HG03045 (cell line): ENCODE data around the gene ADARB2.

Experiments
- ATAC-seq: cut with Tn5 transposase; IDR thresholded peaks from one replicate; pipeline ENCODE4 v1.9.1; 2021; ENCODE audit warnings: mild to moderate bottlenecking, moderate library complexity; ENCODE audit not compliant: unreplicated experiment

Gene ADARB2

DNA sequence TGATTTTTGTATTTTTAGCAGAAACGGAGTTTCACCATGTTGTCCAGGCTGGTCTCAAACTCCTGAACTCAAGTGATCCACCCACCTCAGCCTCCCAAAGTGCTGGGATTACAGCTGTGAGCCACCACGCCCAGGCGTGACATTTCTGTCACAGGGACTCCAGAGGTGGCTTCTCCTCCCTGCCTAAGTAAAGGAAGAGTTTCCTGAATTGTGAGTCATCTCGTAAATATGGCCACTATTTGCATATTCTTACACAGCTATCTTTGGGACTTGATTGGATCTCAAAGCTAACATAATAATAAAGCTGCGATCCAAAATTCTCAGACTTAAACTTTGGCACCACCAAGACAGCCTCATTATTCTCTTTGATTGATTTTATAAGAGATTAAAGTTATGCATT, 50.1 kb downstream of the ADARB2 start:
- ATAC-seq, result no peak

DNA sequence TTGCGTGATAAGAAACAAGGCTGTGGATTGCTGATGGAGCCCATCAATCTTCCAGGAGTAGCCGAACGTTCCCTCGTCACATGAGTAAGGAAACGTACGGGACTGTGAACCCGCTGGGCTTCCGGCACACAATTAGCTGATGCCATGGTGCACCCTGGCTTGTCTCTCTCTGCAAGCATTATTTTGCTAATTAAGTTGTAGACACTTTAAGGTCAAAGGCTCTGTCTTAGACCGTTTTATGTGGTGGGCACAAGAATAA, 50.9 kb downstream of the ADARB2 start:
- ATAC-seq, result no peak

DNA sequence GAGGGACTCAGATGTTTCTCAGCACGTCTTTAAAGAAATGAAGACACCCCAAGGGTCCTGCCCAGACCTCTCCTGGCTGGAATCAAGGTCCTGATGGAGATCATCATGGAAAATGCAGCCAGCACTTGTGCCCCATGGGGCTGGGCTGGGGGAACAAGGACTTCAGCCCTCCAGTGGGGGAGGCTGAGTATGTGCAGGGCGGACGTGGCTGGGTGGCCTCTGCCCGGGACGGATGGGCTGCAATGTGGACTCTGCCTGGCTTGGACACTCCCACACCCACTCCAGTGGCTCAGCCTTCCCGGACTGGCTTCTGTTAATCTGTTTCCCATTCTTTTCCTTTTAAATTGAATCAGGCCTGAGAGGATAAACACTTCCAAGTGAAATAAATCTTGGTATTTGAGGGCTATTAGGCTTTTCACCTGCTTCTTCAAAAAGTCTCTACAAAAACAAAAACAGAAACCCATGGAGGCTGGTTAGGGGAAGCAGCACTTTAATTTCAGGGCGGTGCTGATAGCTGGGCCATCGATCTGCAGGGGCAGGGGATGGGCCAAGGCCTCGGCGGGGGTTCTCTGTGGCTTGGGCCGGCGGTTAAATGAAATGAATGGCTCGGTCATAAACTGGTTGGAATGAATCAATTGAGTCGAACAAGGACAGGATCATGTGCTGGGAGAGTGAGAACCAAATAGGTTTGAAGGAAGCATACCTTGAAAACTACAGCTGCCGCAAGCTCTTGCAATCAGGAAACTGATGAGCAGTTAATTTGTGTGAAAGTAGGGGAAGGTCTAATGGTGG, 51.4 kb downstream of the ADARB2 start:
- ATAC-seq, result no peak

DNA sequence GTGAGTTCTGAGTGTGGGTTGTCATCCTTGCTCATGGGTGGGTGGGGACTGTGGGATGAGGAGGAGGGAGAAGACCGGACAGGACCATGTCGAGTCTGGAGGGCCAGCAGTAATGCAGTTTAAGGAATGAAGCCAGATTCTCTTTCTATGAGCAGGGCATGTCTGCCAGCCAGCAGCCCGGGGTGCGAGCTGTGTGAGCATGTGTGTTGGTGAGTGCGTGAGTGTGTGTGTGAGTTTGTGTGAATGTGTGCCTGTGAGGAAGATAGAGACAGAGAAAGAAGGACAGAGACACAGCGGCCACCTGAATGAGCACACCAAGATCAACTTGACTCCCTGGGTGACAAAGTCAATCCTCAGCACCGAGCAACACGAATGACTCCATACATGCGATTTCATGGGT, 52.3 kb downstream of the ADARB2 start:
- ATAC-seq, result no peak

DNA sequence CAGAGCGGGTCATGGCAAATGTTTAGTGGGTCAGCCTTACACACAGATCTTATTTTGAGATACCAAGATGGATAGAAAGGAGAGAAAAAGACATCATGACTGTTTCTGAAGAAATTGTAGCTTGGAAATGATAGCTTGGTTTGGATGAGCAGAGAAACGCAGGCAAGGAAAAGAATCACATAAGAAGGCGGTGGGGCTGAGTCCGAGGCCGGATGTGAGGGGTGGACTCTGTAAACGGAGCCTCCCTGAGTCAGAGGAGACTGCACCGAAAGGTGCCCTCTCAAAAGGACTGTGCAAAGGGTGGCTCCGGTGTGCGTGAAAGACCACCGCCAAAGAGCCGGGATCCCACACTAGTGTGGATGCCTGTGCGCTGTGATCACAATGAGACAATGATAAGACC, 53.7 kb downstream of the ADARB2 start:
- ATAC-seq, result no peak

DNA sequence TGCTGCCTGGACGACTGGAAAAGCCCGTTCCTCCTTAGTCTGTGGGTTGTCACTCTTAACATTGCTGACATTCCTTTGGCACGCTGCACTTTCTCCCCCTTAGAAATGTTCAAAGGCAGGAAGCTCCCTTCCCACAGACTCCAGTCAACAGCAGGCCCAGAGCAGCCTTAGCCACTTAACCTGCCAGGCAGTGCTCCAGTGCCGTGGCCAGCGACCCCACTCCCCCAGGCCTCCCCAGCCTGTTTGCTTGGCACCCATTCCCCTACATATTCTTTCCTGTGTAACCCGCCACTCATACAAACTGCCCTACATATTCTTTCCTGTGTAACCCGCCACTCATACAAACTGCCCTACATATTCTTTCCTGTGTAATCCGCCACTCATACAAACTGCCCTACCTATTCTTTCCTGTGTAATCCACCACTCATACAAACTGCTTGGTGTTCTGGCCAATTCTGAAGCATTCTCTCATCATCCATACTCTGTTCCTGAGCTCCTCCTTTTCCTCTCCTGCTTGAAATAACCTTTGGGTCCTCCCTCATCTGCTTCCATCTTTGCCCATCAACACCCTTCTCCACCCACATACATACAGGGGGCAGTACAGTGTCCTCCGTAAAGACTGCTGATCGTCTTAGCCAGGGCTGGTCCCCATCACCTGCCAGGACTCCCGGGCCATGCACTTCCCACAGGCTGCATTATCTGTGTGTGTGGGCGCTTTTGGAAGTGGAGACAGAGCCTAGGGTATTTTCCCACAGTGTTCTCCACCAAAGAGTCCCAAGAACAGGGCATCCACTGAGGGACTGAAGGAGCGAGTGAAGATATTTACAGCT, 57.3 kb downstream of the ADARB2 start:
- ATAC-seq, result no peak

DNA sequence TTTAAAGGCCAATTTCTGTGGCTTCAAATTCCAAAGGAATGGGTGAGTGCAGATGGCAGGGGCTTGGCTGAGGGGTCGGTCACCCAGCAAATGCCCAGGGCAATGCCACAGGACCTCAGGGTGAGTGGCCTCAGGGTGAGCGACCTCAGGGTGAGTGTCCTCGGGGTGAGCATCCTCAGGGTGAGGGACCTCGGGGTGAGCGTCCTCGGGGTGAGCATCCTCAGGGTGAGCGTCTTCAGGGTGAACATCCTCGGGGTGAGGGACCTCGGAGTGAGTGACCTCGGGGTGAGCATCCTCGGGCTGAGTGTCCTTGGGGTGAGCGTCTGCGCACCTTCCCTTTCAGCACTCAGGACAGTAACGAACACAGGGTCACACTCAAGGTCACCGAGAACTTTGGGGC, 59.2 kb downstream of the ADARB2 start:
- ATAC-seq, result no peak

DNA sequence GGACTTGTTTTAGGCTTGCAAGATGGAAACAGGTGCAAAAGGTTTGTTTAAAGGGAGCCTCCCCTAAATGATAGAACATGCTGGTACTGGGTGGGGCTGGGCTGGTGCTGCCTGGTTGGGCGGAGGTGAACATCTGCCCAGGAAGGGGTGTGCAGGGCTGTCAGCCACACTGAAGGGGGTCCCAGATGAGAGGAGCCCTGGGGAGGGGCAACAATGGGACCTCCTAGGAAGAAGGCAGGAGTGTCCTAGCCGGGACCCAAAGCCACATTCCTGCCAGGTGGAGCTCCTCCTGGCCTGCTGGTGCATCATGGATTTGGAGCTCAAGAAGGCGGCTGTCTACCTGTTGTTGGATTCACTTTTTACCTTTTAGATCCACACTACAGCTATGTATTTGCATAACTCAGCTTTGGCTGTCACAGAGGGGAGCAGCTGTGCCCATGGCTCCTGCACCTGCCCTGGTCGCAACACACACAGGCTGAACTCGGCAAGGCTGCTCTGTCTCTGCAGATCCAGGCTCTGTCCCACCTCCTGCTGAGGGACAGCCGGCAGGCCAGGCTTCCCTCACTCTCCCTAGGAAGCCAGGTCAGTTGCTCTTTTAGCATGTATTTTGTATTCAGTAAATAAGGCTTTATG, 59.9 kb downstream of the ADARB2 start:
- no peak for ATAC-seq

DNA sequence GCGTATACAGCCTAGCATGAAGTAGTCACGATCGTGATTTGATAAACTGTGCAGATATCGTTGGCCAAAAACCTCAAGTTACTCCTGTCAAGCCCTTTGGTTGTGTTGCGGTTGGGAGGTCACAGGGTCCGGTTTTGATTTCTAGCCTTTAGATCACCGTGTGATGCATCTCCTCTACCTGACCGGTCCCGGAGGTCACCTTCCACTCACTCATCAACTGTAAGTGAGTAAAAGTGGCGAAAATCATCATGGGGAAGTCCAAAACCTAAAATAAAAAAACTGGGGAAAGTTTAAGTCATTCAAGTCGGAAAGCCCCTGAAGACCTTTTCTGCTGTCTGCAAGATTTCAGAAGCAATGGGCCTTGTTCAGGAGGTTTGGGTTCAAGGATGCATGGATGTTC, 62.8 kb downstream of the ADARB2 start:
- no peak for ATAC-seq

DNA sequence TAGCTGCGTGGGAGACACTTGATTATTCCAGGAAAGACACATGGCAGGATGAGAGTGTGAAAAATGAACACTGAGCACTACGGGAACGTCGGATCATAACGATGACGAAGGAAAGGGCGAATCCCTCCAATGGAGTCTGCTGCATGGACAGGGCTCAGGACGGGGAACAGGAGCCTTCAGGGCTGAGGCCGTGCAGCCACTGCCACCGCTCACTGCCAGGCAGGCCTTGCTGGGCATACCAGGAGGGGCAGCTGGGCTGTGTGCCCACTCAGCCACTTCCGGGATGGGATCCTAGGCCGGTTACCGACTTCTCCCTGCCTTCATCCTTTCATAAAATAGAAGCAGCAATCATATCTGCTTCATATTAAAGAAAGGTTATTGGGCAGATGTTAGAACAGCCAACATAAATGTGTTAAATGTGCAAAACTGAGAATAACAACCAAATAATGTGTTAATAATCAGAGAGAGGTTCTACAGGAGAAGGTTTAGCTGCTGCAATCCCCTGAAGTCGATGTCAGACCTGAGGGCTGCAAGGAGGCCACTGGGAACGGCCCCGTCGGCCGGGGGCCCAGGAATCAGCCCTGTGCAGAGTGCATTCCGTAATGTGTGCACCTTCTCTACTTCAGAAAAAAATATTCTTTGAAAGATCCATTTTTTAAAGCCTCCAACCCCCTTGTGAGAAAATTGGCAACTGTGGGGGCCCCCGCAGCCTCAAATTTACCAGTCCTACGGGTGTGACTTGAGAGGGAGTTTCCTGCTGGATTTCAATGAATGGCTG, 63.6 kb downstream of the ADARB2 start:
- ATAC-seq, result no peak

DNA sequence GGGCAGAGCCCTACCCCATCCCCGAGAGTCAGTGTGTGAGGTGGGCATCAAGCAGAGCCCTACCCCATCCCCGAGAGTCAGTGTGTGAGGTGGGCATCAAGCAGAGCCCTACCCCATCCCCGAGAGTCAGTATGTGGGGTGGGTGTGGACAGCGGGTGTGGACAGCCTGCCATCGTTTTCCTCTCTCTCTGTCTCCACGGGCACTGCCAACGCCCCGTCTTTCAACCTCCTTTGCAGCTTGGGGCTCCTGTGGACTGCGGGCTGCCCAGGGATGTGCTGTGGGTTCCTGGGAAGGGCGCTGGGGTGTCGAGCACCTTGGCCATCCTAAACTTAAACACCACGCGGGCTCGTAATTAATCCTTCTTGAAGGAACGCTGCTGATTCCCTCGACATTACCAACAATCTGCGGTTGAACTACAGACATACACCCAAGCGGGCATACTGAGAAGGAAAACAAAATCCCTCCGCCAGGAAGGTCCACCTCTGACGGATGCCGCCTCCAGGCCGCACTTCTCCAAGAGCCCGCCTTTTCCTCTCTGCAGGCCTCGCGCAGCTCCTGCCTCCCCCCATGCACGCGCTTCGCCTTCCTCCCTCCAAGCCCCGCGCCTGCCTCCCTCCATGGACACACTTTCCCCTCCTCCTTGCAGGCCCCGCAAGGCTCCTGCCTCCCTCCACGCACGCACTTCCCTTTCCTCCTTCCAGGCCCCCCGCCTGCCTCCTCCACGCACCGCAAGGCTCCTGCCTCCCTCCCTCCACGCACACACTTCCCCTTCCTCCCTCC, 65.1 kb downstream of the ADARB2 start:
- ATAC-seq, result no peak

DNA sequence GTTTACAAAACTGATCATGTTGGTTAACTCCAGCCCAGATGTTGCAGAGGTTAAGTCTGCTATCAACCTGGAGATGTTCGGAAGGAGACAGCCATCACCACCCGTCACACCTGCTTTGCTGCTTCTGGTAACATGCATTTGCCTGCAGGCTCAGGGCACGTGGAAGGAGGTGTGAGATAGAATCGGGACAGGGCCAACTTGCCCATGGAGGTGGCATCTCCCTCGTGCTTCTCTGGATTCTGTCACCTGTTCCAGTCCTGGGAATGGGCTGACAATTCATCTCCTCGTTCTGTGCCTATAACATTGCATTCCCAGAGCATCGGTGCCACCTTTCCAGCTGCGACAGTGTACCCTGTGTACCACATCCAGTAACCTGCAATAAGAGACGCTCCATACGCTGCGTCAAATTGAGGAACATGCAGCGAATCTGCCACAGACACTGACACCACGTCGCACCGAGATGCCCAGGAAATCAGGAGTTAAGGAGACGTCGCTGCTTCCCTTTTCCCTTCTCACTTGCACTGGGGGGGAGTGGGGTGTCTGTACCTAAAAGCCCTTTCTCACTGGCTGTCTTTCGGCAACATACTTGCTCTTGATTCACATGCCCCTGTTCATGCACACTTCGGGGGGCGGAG, 65.8 kb downstream of the ADARB2 start:
- no peak for ATAC-seq

DNA sequence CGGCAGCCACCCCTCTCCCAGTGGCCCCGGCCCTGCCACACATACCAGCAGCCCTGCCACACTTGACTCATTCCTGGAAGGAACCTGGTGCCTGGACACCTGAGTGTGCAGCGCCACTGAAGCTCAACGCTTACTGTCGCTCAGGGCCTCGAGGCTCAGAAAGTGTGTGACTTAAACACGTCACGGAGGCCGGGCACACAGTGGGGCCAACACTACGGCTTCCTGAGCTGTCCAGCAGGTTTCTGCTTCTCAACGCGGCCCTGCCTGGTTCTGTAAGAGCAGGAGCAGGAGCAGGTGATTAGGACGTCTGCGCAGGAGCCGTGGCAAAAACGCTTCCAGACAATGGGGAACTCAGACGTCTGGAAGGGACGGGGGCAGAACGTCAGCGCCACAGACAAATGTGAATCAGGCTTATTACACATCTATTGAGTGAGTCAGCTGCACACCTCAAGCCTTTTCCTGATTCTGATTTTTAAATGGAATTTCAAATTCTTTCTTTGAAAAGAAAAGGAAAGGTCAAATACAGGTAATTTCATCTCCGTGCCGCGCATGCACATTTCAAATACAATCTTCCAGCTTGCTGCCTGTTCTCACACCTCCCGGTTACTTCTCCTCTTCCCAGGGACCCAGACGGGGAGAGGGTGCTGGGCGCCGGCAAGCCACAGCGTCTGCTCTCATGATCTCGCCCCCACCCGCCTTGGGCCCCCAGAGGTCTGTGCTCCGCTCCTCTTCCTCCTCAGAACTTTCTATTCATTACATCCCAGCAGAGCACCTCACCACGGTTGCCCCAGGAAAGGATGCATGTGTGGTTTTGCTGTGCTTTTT, 66.6 kb downstream of the ADARB2 start:
- ATAC-seq, result no peak

DNA sequence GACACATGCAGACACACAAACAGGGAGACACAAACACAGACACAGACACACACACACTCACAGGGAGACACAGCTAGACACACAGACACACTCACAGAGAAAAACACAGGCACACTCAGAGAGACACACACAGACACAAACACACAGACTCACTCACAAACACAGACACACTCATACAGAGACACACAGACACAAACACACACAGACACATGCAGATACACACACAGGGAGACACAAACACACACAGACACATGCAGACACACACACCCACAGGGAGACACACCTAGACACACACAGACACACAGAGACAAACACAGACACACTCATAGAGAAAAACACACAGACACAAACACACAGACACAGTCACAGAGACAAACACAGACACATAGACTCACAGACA, 67.9 kb downstream of the ADARB2 start:
- ATAC-seq, result no peak

DNA sequence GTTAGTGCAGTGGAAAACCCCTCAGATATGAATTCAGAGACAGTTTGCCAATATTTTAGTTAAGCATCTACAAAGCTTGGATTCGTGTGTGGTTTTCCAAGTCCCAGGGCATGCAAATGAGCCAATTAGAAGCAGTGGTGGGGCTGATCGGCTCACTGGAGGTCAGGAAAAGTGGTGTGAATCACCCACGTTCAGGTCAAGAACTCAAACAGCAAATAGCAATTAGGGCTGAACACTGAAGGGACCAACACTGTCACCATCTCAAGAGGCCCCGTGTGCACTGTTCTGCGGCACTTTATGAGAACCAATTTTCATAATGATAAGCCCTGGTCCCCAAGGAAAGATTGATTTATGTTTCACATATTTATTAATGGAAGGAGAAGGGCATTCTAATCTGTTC, 68.9 kb downstream of the ADARB2 start:
- no peak for ATAC-seq

DNA sequence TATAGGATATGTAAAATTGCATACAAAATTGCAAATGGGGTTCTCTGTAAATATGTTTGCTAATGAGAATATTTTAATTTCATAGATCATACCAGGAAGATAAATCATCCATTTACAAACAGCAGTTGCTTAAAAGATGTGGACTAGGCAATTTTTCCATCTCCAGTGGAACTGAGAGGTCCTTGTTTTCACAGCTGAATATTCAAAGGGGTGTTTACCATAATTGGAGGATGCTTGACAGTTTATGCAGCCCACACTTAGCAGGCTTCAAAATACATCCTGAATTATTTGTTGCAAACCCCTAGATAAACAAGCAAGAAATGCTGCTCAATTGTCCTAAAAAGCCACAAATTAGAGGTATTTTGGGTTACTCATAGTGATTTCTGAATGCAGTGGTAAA, 69.9 kb downstream of the ADARB2 start:
- ATAC-seq, result no peak

DNA sequence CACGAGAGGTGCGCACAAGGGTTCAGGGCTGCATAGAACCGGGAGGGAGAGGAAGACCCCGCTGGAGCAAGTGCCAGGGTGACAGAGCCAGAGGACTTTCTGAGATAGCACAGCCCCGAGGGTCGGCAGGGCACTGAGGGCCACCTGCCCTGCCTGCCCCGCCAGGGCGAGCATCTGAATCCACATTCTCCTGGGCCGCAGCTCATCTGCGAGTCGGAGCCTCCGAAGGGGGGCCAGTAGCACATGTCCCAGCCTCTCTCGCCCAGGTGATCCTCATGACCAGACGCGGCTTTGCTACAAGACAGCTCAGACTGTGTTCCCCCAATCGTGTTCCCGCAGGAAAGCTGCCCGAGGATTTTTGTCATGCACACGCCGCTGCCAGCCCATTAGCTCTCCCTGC, 71.2 kb downstream of the ADARB2 start:
- ATAC-seq, result no peak

DNA sequence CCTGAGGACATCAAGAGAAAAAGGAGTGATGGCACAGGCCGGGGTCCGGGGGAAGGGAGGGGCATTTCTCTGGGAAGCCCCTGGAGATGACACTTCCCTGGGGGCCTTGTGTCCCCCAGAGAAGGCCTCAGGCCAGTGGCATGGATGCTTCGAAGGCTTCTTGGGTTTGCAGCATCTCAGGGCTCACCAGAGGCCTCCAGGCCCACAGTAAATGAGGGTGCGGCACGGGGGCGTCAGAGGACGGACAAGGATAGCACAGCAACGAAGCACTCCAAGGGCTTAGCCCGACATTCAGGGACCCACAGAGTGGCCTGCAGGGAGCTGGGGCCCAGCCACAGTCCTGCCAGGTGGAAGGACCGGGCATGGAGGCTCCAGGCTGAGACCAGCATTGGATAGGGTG, 71.6 kb downstream of the ADARB2 start:
- no peak for ATAC-seq

DNA sequence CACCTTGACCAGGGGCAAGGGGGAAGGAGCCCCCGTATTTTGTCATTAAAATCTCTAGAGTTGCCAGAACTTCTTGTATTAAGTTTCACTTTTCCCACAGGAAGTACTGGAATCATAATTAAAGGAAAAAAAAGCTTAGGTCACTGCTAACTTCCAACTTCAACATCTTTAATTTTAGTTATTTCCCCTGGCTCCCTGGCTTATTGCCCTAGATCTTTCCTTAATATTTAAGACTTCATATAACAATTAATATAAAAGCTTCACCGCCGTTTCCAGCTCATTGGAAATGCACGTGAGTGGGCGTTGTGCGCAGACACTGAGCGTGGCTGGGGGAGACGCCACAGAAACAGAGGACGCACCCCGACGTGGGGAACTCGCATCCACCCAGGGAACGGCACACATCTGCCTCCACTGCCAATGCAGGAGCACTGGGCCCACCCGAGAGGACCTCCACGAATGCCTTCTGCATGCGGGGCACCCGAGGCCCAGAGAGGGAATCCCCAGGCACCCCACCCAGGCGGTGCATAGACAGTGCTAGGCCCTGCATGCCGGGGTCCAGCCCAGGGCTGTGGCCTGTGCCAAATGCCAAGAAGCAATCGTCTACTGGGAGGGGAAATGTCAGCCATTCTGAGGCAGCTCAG, 72.2 kb downstream of the ADARB2 start:
- ATAC-seq, result no peak
